ENCODE measurements around the gene EML6.
"Not testable (repeated sequence)": the region's sequence is repeated elsewhere in the genome, so short reads cannot be mapped to it uniquely, and the experiment has no call there.

Gene EML6

GRCh38 chr2:54695378-54695777, 28.1 kb upstream of the EML6 start:
- Mint-ChIP-seq H3K27me3 (peaks cover 17% of the 10 kb centered on the region), H3K4me1 (ENCODE audit: low read depth) (peaks cover 1% of the 10 kb centered on the region), H3K27ac (no peak overlapping the region), H3K4me3 (no peak overlapping the region), H3K36me3 (ENCODE audit: low read depth) (no peaks in the 10 kb centered on the region), H3K9me3 (no peaks in the 10 kb centered on the region)
- no peak for DNase-seq

- H3K9me3 Mint-ChIP-seq: no peaks in the 10 kb centered on the region
- peaks cover 12% of the 10 kb centered on the region for H3K4me1 Mint-ChIP-seq (ENCODE audit: low read depth)
- H3K36me3 Mint-ChIP-seq (ENCODE audit: low read depth): no peaks in the 10 kb centered on the region
- DNase-seq: no peak
- H3K27ac Mint-ChIP-seq: no peak overlapping the region
- H3K27me3 Mint-ChIP-seq: peaks cover 11% of the 10 kb centered on the region
- H3K4me3 Mint-ChIP-seq: no peak overlapping the region
Observed at GRCh38 chr2:54697934-54698333, 25.5 kb upstream of the EML6 start.

GRCh38 chr2:54698926-54699325, 24.5 kb upstream of the EML6 start:
- H3K9me3 Mint-ChIP-seq; DNase-seq; H3K4me3 Mint-ChIP-seq; H3K36me3 Mint-ChIP-seq (ENCODE audit: low read depth); H3K27ac Mint-ChIP-seq: not testable (repeated sequence)
- Mint-ChIP-seq H3K27me3 (peaks cover 11% of the 10 kb centered on the region), H3K4me1 (ENCODE audit: low read depth) (peaks cover 12% of the 10 kb centered on the region)

GRCh38 chr2:54699665-54700064, 23.8 kb upstream of the EML6 start:
- no peak for DNase-seq
- Mint-ChIP-seq H3K36me3 (ENCODE audit: low read depth) (no peaks in the 10 kb centered on the region), H3K4me3 (no peak overlapping the region), H3K4me1 (ENCODE audit: low read depth) (peaks cover 12% of the 10 kb centered on the region), H3K27ac (no peak overlapping the region), H3K27me3 (peaks cover 11% of the 10 kb centered on the region), H3K9me3 (no peaks in the 10 kb centered on the region)

GRCh38 chr2:54701029-54701428, 22.4 kb upstream of the EML6 start:
- H3K27ac Mint-ChIP-seq: no peak overlapping the region
- no peak overlapping the region for H3K4me3 Mint-ChIP-seq
- peaks cover 8% of the 10 kb centered on the region for H3K27me3 Mint-ChIP-seq

GRCh38 chr2:54704238-54704637, 19.2 kb upstream of the EML6 start:
- H3K9me3 Mint-ChIP-seq: no peaks in the 10 kb centered on the region
- no peak overlapping the region for H3K4me3 Mint-ChIP-seq
- no peak for DNase-seq
- H3K27me3 Mint-ChIP-seq: peaks cover 19% of the 10 kb centered on the region
- no peaks in the 10 kb centered on the region for H3K36me3 Mint-ChIP-seq (ENCODE audit: low read depth)
- H3K27ac Mint-ChIP-seq: no peak overlapping the region
- H3K4me1 Mint-ChIP-seq (ENCODE audit: low read depth): peaks cover 13% of the 10 kb centered on the region

More at GRCh38 chr2:54701029-54701428, 22.4 kb upstream of the EML6 start:
- H3K4me1 Mint-ChIP-seq (ENCODE audit: low read depth): peaks cover 12% of the 10 kb centered on the region
- no peaks in the 10 kb centered on the region for H3K36me3 Mint-ChIP-seq (ENCODE audit: low read depth)
- H3K9me3 Mint-ChIP-seq: no peaks in the 10 kb centered on the region
- DNase-seq: no peak

GRCh38 chr2:54704688-54705605, 18.5 kb upstream of the EML6 start:
- peaks cover 14% of the 10 kb centered on the region for H3K4me1 Mint-ChIP-seq (ENCODE audit: low read depth)
- H3K27ac Mint-ChIP-seq: no peak overlapping the region
- no peak for DNase-seq
- peaks cover 26% of the 10 kb centered on the region for H3K27me3 Mint-ChIP-seq
- no peak overlapping the region for H3K4me3 Mint-ChIP-seq
- no peaks in the 10 kb centered on the region for H3K9me3 Mint-ChIP-seq
- H3K36me3 Mint-ChIP-seq (ENCODE audit: low read depth): no peaks in the 10 kb centered on the region

GRCh38 chr2:54706622-54707021, 16.8 kb upstream of the EML6 start:
- no peak overlapping the region for H3K27ac Mint-ChIP-seq
- no peaks in the 10 kb centered on the region for H3K36me3 Mint-ChIP-seq (ENCODE audit: low read depth)
- peaks cover 30% of the 10 kb centered on the region for H3K27me3 Mint-ChIP-seq

GRCh38 chr2:54708584-54709335, 14.7 kb upstream of the EML6 start:
- no peak overlapping the region for H3K27ac Mint-ChIP-seq
- peaks cover 2% of the 10 kb centered on the region for H3K4me1 Mint-ChIP-seq (ENCODE audit: low read depth)
- no peaks in the 10 kb centered on the region for H3K9me3 Mint-ChIP-seq
- DNase-seq: peak; percentile 47
- peaks cover 37% of the 10 kb centered on the region for H3K27me3 Mint-ChIP-seq
- no peaks in the 10 kb centered on the region for H3K36me3 Mint-ChIP-seq (ENCODE audit: low read depth)
- H3K4me3 Mint-ChIP-seq: peak overlapping the region; percentile 51

More at GRCh38 chr2:54706622-54707021, 16.8 kb upstream of the EML6 start:
- DNase-seq: no peak
- Mint-ChIP-seq H3K9me3 (no peaks in the 10 kb centered on the region), H3K4me1 (ENCODE audit: low read depth) (peaks cover 2% of the 10 kb centered on the region), H3K4me3 (no peak overlapping the region)

- Mint-ChIP-seq H3K4me3 (peak overlapping the region; percentile 35), H3K36me3 (ENCODE audit: low read depth) (no peaks in the 10 kb centered on the region), H3K9me3 (no peaks in the 10 kb centered on the region), H3K27me3 (peaks cover 37% of the 10 kb centered on the region), H3K27ac (no peak overlapping the region), H3K4me1 (ENCODE audit: low read depth) (peaks cover 2% of the 10 kb centered on the region)
- peak; percentile 41 for DNase-seq
Observed at GRCh38 chr2:54709336-54709809, 14.1 kb upstream of the EML6 start.

GRCh38 chr2:54710216-54710615, 13.2 kb upstream of the EML6 start:
- no peaks in the 10 kb centered on the region for H3K36me3 Mint-ChIP-seq (ENCODE audit: low read depth)
- H3K27me3 Mint-ChIP-seq: peaks cover 37% of the 10 kb centered on the region
- peaks cover 2% of the 10 kb centered on the region for H3K4me1 Mint-ChIP-seq (ENCODE audit: low read depth)
- H3K4me3 Mint-ChIP-seq: no peak overlapping the region
- H3K27ac Mint-ChIP-seq: no peak overlapping the region
- no peaks in the 10 kb centered on the region for H3K9me3 Mint-ChIP-seq
- DNase-seq: no peak

- no peaks in the 10 kb centered on the region for H3K9me3 Mint-ChIP-seq
- peaks cover 49% of the 10 kb centered on the region for H3K27me3 Mint-ChIP-seq
- peaks cover 2% of the 10 kb centered on the region for H3K4me1 Mint-ChIP-seq (ENCODE audit: low read depth)
- H3K36me3 Mint-ChIP-seq (ENCODE audit: low read depth): no peaks in the 10 kb centered on the region
- no peak overlapping the region for H3K4me3 Mint-ChIP-seq
- H3K27ac Mint-ChIP-seq: no peak overlapping the region
- no peak for DNase-seq
Observed at GRCh38 chr2:54712516-54712915, 10.9 kb upstream of the EML6 start.

GRCh38 chr2:54714996-54715395, 8.5 kb upstream of the EML6 start:
- Mint-ChIP-seq H3K4me3 (no peak overlapping the region), H3K27me3 (peaks cover 49% of the 10 kb centered on the region), H3K4me1 (ENCODE audit: low read depth) (no peaks in the 10 kb centered on the region), H3K9me3 (no peaks in the 10 kb centered on the region), H3K36me3 (ENCODE audit: low read depth) (no peaks in the 10 kb centered on the region), H3K27ac (no peak overlapping the region)
- DNase-seq: no peak

GRCh38 chr2:54716375-54716774, 7.1 kb upstream of the EML6 start:
- no peaks in the 10 kb centered on the region for H3K36me3 Mint-ChIP-seq (ENCODE audit: low read depth)
- H3K4me1 Mint-ChIP-seq (ENCODE audit: low read depth): no peaks in the 10 kb centered on the region
- no peak overlapping the region for H3K27ac Mint-ChIP-seq
- H3K27me3 Mint-ChIP-seq: peaks cover 50% of the 10 kb centered on the region
- no peaks in the 10 kb centered on the region for H3K9me3 Mint-ChIP-seq
- no peak overlapping the region for H3K4me3 Mint-ChIP-seq
- DNase-seq: no peak

GRCh38 chr2:54720563-54720962, 2.9 kb upstream of the EML6 start:
- DNase-seq: no peak
- H3K27me3 Mint-ChIP-seq: peaks cover 58% of the 10 kb centered on the region
- no peak overlapping the region for H3K4me3 Mint-ChIP-seq
- peaks cover 17% of the 10 kb centered on the region for H3K4me1 Mint-ChIP-seq (ENCODE audit: low read depth)
- H3K36me3 Mint-ChIP-seq (ENCODE audit: low read depth): peaks cover 2% of the 10 kb centered on the region
- no peak overlapping the region for H3K27ac Mint-ChIP-seq
- no peaks in the 10 kb centered on the region for H3K9me3 Mint-ChIP-seq
